Measurements from ENCODE around the gene AASDH. TPM values are rescaled to one million over a fixed set of nuclear protein-coding genes. Genes with fewer than 3 reads are reported as not detected.

Gene AASDH, protein sequence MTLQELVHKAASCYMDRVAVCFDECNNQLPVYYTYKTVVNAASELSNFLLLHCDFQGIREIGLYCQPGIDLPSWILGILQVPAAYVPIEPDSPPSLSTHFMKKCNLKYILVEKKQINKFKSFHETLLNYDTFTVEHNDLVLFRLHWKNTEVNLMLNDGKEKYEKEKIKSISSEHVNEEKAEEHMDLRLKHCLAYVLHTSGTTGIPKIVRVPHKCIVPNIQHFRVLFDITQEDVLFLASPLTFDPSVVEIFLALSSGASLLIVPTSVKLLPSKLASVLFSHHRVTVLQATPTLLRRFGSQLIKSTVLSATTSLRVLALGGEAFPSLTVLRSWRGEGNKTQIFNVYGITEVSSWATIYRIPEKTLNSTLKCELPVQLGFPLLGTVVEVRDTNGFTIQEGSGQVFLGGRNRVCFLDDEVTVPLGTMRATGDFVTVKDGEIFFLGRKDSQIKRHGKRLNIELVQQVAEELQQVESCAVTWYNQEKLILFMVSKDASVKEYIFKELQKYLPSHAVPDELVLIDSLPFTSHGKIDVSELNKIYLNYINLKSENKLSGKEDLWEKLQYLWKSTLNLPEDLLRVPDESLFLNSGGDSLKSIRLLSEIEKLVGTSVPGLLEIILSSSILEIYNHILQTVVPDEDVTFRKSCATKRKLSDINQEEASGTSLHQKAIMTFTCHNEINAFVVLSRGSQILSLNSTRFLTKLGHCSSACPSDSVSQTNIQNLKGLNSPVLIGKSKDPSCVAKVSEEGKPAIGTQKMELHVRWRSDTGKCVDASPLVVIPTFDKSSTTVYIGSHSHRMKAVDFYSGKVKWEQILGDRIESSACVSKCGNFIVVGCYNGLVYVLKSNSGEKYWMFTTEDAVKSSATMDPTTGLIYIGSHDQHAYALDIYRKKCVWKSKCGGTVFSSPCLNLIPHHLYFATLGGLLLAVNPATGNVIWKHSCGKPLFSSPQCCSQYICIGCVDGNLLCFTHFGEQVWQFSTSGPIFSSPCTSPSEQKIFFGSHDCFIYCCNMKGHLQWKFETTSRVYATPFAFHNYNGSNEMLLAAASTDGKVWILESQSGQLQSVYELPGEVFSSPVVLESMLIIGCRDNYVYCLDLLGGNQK
- 14.8 and 24.1 TPM in 2 replicates for total RNA-seq

DNA sequence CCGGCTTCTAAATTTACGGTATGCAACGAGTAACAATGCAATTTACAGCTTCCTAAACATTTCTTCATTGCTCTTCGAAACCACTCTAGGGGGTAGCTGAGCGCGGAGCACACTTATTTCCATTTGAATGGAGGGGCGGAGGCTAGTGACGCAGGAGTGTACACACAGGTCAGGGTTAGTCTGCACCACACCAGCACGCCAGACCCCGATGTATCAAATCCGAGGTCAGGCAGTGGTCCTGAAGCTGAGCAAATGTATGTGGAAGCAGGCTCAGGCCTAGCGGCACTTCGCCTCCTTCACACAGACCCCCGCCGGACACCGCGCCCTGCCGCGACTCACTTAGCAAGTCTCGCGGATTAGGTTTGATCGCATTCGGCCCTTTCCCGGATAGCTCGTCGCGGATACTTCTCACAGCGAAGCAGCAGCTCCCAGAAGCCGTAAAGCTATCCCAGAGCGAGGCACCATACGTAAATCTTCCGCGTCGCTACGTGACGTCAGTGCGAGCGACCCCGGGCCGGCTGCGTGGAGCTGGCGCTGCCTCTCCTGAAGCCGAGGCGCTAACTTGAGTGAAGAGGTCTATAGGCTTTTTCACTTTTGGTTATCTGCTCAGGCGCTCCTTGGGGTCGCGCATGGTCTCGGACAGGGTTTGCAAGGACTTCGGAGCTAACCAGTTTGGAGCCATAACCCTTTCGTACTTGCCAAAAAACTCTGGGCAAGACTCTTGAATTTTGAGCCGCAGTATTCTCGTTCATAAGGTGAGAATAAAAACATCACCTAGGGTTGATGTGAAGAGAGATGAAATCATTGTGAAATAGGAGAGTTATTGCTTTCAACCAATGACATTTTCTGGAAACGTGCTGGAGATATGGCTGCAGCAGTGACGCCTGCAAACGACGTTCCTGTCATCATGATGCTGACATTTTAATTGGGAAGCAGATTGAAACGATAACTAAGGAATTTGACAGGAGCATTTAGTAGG is at the start of gene AASDH:
Gene AASDH, minus strand, starts transcription at position 469 of the 979 bp plus-strand sequence. CDS start 3,192 bp downstream, outside the sequence.
- DNase-seq (ENCODE audit: low read depth), result peak; percentile 90

GRCh38 chr4:56435140-56435926 is 48.0 kb upstream of the AASDH start, which contains the start of gene PPAT:
Gene PPAT, minus strand, starts transcription at chr4:56435615. Its CDS starts 138 bp downstream, at chr4:56435477.
- DNase-seq (ENCODE audit: low read depth), result peak; percentile 90

- DNase-seq (ENCODE audit: low read depth), result peak; percentile 58
These were observed 47.4 kb upstream of the AASDH start for GRCh38 chr4:56434599-56435139.

DNA sequence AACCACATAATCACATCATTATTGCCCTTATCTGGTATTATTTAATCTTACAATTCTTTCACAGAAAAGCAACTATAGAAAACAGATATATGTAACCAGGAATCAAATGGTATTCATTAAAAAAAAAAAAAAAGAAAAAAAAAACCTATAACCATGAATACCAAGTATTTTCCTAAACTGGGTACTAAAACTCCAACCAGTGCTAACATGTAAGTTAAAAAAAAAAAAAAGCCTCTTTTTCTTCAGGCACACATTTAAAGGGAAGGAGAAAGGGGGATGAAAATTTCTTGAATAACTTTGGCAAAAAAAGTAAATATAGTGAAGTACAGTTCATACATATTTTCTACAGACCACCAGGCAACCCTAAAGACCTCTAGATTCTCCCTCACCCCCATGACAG is 46.0 kb upstream of the AASDH start:
- no peak for DNase-seq (ENCODE audit: low read depth)

- DNase-seq (ENCODE audit: low read depth), result no peak
These were observed 42.9 kb upstream of the AASDH start for GRCh38 chr4:56430203-56430602.

- no peak for DNase-seq (ENCODE audit: low read depth)
These were observed 39.9 kb upstream of the AASDH start for GRCh38 chr4:56427179-56427578.

GRCh38 chr4:56426273-56426672 is 39.0 kb upstream of the AASDH start:
- no peak for DNase-seq (ENCODE audit: low read depth)

DNA sequence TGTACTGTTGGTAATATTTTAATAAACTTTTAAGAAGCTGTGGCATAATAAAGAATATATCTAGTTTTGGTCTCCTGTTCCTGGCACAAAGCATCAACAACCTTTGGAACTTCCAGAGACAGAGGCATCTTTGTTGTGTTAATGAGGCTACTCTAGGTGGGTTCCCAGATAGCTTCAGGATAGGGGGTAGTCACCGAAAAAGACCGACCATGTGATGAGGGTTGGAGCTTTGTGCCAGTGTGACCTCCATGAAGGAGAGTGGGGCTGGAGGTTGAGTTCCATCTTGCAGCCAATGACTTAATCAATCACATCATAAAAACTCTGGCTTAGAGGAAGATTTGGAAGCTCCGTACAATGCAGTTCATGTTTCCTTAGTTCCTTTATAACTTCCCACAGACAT is 38.2 kb upstream of the AASDH start:
- no peak for DNase-seq (ENCODE audit: low read depth)

DNA sequence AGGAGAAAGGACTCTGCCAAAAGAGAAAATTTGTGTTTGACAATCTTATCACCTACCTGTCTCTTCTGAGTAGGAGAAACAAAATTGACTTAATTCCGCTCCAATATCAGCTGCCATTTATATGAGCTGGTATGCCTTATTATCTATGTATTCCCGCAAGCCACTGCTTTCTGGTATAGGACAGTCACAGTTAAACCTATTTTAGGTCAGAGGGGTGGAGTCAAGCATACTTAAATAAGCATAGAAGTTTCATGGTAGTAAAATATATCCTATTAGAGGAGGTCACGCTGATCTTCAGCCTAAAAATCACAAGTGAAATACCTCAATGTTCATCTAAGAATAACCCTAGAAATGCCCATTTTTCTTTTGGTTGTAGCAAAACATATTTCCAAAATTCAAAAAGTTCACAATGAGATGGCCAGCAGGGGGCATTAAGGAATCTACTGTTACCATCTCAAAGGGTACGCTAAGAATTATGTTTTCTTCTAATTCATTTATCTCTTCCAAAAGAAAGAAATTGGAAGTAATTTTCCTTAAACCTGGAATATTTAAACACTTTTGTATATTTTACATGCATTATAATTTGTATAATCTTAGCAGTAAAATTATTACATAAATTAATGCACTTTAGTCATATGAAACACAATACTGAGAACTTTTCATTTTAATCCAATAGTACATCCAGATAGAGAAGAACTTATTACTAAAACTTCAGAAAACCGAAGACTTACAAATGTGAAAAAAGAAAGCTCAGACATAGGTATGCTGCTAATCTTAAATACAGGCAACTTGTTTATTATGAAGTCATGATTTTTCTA is 37.6 kb upstream of the AASDH start:
- DNase-seq (ENCODE audit: low read depth), result no peak

- DNase-seq (ENCODE audit: low read depth), result no peak
These were observed 36.9 kb upstream of the AASDH start for GRCh38 chr4:56424176-56424575.

- no peak for DNase-seq (ENCODE audit: low read depth)
These were observed 30.1 kb upstream of the AASDH start for GRCh38 chr4:56417396-56417795.

DNA sequence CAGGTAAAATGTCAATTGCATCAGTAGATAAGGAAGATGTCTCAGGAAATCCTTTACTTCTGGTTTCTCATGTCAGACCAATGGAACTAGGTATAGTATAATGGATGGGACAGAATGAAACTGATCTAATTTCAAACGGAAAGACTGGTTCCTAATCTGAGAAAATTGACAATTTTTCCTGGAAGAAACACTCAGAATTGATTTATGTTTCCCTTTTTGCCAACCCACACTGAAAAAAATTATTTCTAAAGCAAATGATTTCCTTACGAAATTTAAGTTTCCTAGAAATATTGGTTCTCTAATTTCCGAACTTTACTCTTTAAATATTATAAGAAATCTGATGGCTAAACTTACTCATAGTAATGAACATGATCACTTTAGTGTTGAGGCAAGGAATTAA is 29.1 kb upstream of the AASDH start:
- DNase-seq (ENCODE audit: low read depth), result no peak

- no peak for DNase-seq (ENCODE audit: low read depth)
These were observed 26.9 kb upstream of the AASDH start for GRCh38 chr4:56414135-56414670.

DNA sequence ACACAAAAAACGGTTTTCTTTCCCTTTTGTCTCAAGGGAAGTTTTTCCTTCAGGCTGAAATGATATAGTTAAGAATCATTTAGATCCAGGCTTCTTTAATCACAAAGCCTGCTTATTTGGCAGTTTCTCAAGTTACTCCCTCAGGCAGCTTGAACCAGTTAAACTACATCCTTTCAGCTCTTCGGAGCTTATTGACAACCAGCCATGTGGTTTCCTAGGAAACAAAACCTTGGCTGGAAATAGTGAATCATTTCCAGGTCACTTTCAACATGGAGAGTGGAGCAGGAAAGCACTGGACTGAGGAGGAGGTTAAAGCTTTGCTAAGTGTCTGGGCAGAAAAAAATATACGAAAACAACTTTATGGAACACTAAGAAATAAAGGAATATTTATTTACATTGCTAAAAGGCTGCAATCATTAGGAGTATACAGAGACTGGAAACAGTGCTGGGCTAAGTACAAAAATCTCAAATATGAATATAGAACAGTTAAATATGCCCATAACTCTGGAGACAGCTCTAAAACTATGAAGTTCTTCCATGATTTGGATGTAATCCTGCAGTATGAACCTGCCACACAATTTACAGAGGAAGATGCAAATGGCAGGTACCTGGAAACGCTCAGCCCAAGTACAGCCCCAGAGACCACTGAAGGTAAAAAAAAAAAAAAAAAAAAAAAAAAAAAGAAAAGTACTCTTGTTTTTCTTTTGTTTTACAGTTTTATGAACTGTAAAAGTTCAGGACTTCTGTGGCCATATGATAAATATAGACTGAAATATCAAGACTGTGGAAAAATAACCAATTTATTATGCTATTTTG is 23.2 kb upstream of the AASDH start:
- peak; percentile 100 for DNase-seq (ENCODE audit: low read depth)

DNA sequence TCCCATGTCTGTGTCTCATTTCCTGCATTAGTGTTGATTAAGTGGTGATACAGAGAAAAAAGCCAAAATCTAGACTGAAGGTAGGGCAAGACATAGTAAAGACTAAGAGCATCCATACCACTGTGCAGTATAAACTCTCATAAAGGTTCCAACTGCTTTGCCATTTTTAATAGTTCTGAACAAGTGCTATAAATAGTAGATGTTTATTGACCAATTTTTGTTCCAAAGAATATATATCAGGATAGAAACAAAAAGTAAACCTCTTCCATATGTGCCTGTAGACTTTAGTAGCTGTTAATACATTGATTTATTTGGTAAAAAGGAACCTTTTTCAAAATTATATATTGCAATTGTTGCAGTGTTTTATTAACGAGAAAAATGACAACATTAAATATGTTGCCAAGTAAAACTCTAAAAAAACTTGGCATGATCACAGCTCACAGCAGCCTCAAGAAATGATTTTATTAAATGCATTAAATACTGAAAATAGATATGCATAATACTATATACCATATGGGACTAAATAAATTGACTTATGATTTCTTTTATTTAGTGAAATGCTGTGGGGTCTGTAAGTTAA is 22.3 kb upstream of the AASDH start:
- DNase-seq (ENCODE audit: low read depth), result no peak

- no peak for DNase-seq (ENCODE audit: low read depth)
These were observed 21.7 kb upstream of the AASDH start for GRCh38 chr4:56408978-56409377.

- peak; percentile 30 for DNase-seq (ENCODE audit: low read depth)
These were observed 18.9 kb upstream of the AASDH start for GRCh38 chr4:56406151-56406550.

All from renal cortical epithelial cell (primary cell).